Erythroblast (primary cell): ENCODE data around the gene TMEM30B.

Experiments used
- GATA1 ChIP-seq: IDR thresholded peaks from 2 replicates; pipeline ENCODE4 v1.6.1; 2011; ENCODE audit warnings: low read depth, mild to moderate bottlenecking, control low read depth, low read length, moderate library complexity
- POLR2A ChIP-seq: IDR thresholded peaks from 2 replicates; pipeline ENCODE4 v1.6.1; 2011; ENCODE audit warnings: mild to moderate bottlenecking, low read length

DNA sequence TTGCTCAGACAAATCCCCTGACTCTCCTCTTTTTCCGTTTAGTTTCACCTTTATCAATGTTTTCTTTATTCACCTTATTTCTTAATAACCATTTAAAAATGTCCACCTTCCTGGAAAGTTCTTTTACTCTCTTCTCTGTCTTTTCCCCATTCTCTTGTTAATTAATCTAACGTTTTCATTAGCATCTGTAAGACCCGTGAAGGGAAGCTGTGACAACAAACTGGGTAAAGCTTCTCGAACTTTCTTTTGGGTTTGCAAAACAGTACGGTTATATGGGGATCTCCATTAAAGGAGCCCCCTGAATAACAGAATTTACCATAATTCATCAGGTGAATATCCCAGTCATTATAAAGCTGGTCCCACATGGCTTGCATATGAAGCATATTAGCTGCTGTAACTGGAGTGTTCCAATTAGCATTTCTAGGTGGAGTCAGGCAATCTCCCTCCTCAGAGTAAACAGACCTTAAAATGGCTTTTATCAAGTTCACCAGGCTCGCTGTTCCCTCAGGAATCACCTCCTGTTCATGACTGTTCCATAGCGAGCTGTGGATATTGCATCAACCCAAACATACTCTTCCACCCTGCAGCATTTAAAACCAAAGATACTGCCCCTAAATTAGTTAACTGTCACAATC lies 42.4 kb downstream of the TMEM30B start:
- TF ChIP-seq POLR2A (no peak), GATA1 (no peak)
